ENCODE data around the gene DNAJB11.

DNAJB11 gene

DNA sequence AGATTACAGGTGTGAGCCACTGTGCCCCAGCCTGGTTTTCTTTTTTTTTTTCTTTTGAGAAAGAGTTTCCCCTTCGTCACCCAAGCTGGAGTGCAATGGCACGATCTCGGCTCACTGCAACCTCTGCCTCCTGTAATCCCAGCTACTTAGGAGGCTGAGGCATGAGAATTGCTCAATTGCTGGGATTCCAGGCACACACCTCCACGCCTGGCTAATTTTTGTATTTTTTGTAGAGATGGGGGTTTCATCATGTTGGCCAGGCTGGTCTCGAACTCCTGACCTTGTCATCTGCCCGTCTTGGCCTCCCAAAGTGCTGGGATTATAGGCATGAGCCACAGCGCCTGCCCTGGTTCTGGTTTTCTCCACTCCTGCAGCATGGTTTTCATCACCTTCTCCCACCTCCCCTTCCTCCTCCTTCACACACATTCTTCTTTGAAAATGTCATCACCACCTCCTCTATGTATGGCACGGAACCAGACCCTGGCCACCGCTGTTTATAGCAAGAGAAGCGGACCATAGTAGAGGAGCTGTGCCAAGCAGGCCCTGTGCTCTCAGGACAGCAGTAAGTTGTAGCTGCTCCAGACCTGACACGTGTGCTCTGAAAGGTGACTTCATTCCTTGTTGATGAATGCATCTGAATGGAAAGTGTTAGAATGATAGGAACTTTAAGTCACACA, 27.7 kb downstream of the DNAJB11 start:
- DNase-seq = no peak

DNA sequence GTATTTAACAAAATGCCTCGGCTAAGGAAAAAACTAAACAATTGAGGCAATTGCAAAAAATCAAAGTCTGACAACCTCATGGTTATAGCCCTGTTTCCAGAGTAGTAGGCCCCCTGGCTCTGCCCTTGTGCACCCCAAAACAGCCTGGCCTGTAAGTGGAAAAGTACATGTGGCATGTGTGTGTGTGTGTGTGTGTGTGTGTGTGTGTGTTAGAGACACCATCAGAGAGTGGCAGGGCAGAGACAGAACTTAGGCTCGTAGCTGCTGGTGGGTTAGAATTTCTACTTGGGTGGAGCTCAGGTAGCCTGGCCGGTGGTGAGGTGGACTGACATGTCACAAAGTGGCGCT, 28.2 kb downstream of the DNAJB11 start:
- DNase-seq = no peak

DNA sequence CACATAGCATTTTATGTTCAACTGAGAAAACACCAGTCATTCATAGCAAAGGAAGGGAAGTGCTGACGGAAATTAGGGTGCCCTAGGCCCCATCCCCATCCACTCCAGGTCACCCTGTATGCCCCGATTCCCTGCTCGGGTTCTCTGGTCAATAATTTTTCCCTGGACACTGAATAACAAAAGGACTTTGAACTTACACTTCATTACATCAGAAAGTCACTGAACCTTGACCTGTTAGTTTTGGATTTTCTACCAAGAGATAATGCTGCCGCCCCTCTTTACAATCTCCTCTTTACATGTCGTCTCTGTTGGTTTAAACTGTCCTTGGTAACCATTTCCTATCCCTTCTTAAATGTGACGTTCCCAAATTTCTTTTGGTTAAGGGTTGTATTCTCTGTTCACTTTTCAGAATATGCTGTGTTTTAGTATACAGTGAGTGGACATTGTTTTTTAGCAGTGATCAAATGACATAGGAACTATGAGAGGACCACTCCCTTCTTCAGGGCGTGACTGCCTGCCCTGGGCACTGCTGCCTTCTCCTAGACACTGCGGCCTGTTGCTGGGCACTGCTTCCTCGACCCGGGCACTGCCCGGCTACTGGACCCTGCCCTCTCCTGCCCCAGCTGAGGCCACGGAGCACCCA, 28.7 kb downstream of the DNAJB11 start:
- no peak for DNase-seq

DNA sequence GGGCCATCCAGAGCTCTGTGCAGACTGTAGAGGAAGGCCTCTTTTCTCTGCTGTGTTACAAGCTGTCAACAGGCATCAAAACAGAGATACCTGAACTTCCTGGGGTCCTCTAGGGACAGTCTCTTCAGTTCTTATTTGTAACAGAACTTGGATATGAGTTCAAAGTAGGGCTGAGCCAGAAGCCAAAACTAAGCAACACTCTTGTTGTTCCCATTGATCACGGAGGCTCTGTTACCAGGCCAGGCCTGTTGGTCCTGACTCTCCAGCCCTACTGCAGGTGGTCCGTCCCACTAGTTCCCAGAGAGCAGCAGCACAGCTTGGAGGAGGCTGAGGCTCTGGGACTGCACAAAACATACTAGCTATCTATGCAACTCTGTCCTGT, 29.3 kb downstream of the DNAJB11 start:
- no peak for DNase-seq

DNA sequence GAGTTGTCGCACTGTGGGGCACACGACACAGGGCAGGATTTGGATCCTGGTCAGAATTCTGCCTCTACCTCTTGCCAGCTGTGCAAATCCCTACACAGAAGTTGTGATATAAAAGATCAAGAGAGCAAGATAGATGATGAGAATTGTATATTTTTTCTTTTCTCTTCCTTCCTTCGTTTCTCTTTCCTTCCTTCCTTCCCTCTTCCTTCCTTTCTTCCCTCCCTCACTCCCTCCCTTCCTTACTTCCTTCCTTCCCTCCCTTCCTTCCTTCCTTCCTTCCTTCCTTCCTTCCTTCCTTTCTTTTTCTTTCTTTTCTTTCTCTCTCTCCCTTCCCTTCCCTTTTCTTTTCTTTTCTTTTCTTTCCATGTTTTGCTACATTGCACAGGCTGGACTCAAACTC, 30.4 kb downstream of the DNAJB11 start:
- DNase-seq = no peak

DNA sequence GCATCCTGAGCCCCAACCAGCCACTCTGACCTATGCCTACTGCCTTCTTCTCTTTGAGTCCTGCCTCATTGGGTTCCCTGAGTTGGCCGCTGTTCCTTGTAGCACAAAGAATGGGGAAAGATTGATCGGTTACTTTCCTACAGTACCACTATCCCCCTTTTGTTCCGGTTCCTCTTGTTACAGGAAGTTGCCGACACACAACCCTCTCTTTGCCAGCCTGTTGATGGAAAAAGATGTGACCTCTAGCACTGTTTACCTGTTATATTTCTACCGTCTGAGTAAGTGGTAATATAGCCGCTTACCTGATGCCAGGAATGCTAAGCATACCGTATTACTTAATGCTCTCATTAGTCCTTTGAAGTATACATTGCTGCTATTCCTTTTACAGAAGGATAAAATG, 32.6 kb downstream of the DNAJB11 start:
- no peak for DNase-seq

DNA sequence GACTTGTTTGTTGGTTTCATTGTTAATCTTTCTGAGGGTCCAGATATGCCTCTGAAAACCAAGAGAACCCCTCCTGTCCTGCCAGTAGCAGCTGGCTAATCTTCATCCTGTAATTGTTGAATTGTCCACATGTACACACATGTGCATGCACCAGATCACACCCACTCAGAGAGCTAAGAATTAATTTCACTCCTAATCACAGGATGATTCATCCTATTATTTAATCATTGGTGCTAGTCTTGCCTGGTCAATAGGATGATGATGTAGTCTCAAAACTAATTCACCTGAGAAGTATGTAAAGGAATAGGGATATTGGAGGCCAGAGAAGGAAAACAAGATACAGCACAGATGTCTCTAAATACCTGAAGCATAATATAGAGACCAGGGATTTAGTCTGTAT, 34.6 kb downstream of the DNAJB11 start:
- DNase-seq = no peak

DNA sequence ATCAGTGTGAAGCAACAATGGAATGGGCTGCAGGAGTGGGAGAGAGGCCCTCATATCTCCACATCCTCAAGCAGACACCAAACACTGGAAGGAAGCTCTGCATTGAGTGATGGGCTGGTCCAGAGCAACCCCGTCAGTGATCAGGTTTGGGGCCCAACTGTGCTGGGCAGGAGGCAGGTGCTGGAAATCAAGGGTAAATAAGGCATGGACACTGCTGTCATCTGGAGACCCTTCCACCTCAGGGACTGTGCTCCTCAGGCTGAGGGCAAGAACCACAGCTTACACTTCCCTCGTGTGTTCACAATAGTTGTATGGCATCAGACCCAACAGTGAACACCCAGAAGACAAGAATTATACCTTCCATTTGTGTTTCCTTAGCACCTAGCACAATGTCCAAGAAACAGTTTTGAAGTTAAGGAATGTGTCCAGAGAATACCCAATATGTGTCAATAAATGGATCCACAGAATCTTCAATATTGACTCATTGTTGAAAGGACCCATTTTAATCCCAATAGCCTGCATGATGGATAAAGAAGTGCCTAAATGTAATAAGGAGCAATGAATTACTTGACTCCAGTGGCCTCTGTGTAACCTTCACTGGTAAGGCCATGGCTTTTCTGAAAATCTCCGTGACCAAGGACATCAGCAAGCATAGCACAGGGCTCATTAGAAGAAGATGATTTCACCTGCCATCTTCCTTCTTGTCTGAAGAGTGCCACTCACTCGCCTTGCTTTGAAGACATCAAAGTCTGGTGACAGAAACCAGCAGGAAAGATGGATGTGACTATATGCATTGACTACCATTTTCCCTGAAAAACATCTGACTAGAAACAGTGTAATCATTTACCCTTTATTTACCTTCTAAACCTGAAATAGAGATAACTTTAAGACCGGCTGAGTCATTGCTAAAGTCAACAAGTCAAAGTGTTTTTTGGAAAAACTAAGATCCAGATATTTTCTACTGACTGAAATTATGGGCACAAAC, 35.3 kb downstream of the DNAJB11 start:
- no peak for DNase-seq

DNA sequence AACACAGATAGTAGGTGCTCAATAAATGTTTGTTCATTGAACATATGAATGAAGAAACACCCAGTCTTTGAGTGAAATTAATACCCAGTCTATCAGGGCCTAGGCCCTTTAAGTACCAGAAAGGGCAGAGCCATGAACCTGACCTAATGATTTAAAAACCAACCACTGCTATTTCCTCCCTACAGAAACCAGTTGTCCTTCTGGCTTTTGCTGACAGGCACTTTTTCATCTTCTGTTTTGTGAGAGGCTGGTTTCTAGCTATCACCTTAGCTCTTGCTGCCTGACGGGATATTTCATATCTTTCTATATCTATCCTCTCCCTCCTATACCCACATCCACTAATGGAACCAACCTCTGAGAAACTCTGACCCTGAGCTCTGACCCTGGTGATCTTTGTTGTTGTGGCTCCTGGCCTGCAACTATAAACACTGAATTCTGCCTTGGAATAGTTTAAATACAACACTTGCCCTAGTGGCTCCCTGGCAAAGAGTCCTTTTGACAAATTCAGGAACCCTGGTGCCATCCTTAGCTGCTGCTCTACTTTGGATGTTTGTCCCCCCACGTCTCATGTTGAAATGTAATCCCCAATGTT, 38.2 kb downstream of the DNAJB11 start:
- DNase-seq = no peak

DNA sequence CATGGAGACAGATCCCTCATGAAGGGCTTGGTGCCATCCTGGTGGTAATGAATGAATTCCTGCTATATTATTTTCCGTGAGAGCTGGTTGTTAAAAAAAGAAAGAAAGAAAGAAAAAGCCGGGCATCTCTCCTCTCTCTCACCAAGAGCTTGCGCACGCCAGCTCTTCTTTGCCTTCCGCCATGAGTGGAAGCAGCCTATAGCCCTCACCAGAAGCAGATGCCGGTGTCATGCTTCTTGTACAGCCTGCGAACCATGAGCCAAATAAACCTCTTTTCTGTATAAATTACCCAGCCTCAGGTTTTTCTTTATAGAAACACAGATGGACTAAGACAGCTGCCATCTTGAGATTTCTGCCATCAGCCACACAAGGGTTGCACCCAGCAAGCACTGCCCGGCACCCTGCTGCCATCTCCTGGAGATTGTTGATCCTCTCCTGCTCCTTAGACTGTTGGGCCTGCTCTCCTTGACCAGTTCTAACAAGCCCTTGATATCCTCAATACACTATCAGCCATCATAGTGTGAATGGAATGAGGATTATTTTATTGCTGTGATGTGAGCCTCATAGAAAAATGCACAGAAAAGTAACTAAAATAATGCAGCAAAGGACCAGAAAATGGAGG, 38.8 kb downstream of the DNAJB11 start:
- DNase-seq = peak; percentile 42

DNA sequence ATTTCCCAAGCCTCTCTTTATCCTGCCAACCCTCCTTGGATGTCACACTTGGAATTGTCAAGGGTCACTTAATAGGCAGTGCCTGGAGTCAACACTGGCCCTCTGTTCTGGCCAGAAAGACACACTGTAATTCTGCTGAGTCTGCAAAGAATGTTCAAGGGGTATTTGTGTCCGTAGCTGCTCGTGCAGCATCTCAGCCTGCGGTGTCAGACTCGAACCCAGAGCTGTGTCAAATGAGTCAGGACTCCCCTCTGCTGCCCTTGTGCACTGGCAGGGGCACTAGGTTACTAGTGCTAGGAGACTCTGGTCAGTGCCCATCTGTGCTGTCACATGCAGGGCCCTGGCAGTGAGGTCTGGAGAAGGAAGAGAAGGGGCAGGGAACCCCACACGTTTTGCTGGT, 41.5 kb downstream of the DNAJB11 start:
- no peak for DNase-seq

DNA sequence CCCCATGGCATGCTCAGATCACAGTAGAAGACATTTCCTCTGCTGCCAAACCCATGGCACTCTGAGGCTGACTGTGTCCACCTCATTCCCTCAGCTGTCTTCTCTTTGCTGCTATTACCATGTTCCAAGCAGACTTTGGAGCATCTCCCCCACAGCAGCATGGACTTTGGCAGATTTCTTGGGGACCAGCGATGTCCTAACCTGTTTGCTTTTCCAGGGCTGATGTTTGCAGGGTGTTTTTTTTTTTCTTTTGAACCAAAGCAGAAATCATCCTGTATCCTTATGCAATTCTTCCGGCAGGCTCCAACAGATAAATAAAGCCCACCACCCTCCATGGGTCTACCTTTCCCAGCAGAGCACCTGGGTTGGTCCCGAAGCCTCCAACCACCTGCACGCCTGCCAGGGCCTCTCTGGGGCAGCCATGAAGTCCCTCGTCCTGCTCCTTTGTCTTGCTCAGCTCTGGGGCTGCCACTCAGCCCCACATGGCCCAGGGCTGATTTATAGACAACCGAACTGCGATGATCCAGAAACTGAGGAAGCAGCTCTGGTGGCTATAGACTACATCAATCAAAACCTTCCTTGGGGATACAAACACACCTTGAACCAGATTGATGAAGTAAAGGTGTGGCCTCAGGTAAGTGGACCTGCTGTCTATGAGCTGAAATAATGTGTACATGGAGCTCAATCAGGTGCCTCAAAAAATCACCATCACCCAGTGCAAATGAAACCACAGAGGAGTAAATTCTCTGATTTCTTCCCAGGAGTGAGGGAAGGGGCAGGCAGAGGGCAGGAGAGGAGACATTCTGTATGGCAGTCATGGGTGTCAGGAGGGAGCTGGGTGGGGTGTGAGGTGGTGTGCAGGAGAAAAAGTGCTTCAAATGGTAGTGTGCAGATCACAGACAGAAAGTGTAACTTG, 42.5 kb downstream of the DNAJB11 start, which contains the start of gene AHSG:
Gene AHSG, plus strand, starts transcription at position 340 of the 916 bp plus-strand sequence. Its CDS starts 82 bp downstream, at position 422.
- no peak for DNase-seq

DNA sequence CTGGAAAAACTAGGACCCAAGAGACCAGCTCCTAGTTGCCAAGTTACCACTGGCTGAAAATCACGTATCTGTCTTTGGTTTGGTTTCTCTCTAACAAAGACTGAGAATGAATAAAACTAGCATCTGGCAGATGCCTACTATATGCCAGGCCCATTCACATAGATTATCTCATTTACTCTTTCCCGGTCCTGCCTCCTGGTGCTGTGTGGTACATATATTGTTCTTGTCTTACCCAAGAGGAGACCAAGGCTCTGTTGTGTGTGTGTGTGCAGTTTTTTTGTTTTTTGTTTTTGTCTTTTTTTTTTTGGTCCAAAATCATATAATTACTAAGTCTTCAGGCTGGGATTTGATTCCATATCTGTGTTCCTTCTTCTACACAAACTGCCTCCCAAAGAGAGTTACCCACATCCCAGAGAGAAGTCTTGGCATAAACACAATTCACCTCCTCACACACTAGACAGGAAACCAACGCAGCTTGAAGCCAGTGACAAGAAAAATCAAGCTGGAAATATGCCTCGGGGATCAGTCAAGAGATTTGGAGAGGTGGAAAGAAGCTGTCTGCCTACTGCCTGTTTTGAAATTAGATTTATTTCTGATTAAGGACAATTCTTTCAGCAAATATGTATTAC, 43.2 kb downstream of the DNAJB11 start:
- DNase-seq = no peak

DNA sequence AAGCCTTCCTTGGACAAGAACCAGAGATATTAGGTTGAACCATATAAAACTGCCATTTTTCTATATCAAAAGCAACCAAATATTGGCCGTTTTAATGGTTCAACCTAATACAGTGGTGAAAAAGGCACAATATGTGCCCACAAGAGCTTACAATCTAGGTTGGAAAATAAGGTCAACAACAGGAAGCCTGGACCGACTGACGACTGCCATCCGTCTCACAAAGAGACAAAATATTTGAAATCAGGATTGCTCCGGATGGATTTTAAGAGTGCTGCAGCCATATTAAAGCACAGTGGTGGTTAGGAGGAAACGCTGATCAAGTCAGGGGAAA, 43.7 kb downstream of the DNAJB11 start:
- DNase-seq = no peak

DNA sequence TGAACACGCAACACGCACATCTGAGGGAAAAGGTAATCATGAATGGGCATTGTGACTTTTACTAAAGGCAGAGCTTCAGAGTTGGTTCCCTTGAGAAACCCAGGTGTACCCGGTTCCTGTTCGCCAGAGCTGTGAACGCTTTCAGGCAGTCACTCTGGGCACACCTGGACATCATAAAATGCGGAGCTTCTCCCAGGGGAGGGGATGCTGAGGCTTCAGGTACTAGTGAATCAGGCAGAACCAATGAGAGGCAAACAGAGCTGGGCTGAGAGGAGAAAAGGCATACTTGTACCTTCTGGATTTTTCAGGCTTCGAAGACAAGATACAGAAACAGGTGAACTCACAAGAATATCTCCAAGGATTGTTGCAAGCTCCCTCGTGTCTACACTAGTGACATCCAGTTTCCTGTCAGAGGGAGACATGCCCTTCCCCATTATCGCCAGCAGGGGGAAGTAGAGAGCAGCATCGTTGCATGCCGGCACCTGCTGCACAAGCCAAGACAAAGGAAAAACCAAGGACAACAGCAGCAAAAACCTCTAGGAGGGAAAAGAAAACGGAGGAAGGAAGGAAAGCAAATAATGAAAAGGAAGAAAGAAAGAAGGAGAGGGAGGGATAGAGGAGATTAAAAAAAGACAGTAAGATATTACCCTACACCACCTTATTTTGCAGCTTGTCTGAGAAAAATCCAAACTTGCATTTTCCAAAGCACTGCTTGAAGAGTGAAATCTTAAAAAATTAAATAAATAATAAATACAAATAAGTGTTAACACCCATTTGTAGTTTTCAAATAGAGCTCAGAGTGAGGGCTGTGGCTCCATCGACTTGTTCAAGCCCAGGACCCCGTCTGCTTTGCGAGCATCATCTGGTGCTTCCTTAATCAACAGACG, 44.3 kb downstream of the DNAJB11 start:
- DNase-seq = peak; percentile 41

DNA sequence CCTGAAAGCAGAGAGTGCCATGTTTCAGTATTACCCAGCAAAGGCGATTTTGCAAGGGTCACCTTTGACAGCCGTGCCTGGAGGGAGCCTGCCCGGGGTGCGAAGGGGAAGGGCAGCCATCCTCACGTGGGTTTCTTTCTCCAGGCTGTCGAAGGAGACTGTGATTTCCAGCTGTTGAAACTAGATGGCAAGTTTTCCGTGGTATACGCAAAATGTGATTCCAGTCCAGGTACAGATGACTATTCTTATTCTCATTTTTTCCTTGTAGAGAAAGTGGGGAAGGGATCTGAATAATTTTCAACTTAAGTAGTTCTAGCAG, 45.7 kb downstream of the DNAJB11 start:
- no peak for DNase-seq

DNA sequence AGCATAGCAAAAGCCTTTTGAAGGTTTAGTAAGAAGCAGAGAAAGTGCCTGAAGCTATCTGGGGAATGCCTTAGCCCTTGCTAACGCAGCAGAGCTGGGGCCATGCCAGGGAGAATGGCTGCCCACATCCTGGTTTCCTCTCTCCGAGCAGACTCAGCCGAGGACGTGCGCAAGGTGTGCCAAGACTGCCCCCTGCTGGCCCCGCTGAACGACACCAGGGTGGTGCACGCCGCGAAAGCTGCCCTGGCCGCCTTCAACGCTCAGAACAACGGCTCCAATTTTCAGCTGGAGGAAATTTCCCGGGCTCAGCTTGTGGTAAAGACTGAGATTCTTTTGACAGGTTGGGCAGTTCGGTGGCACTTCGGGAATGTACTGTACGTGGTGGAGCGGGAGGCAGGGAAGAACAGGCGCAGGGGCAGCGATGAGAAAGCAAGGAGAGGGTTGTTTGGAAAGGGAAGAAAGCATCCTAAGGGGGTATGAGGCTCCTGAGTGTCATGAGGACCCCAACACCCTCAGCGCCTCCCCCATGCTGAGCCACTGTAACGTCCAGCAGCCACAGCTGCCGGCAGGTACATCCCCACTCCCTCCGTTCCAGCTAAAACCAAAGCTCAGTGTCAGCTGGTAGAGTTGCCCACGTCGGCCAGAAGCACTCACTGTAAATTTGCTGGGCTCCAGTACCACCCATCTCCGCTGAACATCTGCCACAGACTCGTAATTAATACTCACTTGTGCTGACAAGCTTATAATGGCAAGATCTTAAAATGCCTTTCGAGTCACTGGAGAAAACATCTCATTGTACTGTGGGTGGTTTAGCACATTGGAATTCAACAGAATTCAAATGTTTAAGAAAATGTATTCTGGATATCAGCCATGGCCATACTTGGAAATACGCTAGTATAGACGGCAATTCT, 46.8 kb downstream of the DNAJB11 start:
- DNase-seq = peak; percentile 93

DNA sequence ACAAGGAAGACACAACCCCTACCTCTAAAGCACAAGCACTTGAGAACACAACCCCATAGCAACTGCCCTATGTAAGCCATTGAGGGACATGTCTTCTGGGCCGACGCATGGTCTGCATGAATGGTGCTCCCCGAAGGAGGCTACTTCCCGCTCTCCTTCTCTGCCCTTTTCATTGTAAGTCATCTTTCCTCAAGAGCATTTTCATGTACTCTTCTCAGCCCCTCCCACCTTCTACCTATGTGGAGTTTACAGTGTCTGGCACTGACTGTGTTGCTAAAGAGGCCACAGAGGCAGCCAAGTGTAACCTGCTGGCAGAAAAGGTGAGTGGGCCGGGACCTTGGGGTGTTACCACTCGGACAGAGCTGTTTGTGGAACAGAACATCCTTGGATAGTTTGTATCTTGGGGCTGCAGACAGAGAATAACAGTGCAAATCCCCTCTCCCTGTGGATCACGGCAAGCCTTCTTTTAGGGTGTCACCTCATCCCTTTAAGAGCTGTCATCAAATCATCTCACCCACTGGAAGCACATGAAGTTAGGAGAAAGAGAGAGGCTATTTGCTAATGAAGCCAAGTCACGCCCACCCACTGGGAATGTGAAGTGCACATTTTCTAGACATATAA, 47.9 kb downstream of the DNAJB11 start:
- DNase-seq = no peak

DNA sequence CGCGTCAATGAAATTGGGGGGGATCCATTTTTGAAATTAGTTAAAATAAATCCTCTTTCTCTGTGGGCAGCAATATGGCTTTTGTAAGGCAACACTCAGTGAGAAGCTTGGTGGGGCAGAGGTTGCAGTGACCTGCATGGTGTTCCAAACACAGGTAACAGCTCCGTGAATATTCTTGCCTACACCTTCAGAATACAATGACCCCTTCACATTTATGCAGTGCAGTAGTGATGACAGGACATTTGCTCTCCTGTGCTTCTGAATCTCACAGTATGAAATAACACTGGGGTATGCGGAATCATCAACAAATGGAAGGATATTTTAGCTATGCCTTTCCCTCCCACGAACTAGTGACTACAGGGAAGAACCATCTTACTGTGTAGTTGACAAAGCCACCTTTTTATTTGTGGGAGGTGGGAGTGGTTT, 49.3 kb downstream of the DNAJB11 start:
- no peak for DNase-seq
